DOHH2 (cell line): Measurements from ENCODE around the gene MTA2.
"Not testable (repeated sequence)": the region's sequence is repeated elsewhere in the genome, so short reads cannot be mapped to it uniquely, and the experiment has no call there.

Experiments
- CTCF ChIP-seq: fragments of 200-600 bp; sonication (generic); IDR thresholded peaks from one replicate; pipeline ENCODE4 v1.5.1; 2014; ENCODE audit warnings: antibody characterized with exemption, mild to moderate bottlenecking, low read depth, low read length; ENCODE audit not compliant: poor library complexity, severe bottlenecking
- EZH2phosphoT487 ChIP-seq: fragments of 200-600 bp; sonication (generic); IDR thresholded peaks from 2 replicates; pipeline ENCODE4 v1.6.1; 2017; ENCODE audit warnings: borderline replicate concordance, mild to moderate bottlenecking, antibody characterized with exemption, low read length, moderate library complexity, mixed read lengths

GRCh38 chr11:62581735-62582134 is 19.9 kb downstream of the MTA2 start:
- not testable (repeated sequence) for TF ChIP-seq CTCF, EZH2phosphoT487
